ENCODE measurements around the gene MAN1C1.
A peak's percentile ranks its signal among the peaks of the same experiment; 100 is the strongest.
"Not testable (repeated sequence)": the region's sequence is repeated elsewhere in the genome, so short reads cannot be mapped to it uniquely, and the experiment has no call there.

Gene MAN1C1

GRCh38 chr1:25583519-25584370 lies 32.8 kb upstream of the MAN1C1 start:
- no peak for DNase-seq

- DNase-seq = no peak
Observed at GRCh38 chr1:25586181-25586588, 30.4 kb upstream of the MAN1C1 start.

- DNase-seq = no peak
Observed at GRCh38 chr1:25587290-25587689, 29.3 kb upstream of the MAN1C1 start.

GRCh38 chr1:25588224-25588623 lies 28.4 kb upstream of the MAN1C1 start:
- DNase-seq = not testable (repeated sequence)

GRCh38 chr1:25588786-25589185 lies 27.8 kb upstream of the MAN1C1 start:
- DNase-seq = not testable (repeated sequence)

GRCh38 chr1:25590096-25590824 lies 26.3 kb upstream of the MAN1C1 start:
- no peak for DNase-seq

- no peak for DNase-seq
Observed at GRCh38 chr1:25593861-25594260, 22.7 kb upstream of the MAN1C1 start.

GRCh38 chr1:25594971-25595370 lies 21.6 kb upstream of the MAN1C1 start:
- DNase-seq = no peak

- DNase-seq = not testable (repeated sequence)
Observed at GRCh38 chr1:25596641-25597040, 19.9 kb upstream of the MAN1C1 start.

- DNase-seq = no peak
Observed at GRCh38 chr1:25598879-25599278, 17.7 kb upstream of the MAN1C1 start.

- DNase-seq = no peak
Observed at GRCh38 chr1:25599969-25600610, 16.5 kb upstream of the MAN1C1 start.

- DNase-seq = not testable (repeated sequence)
Observed at GRCh38 chr1:25600971-25601699, 15.5 kb upstream of the MAN1C1 start.

GRCh38 chr1:25603779-25604538 lies 12.6 kb upstream of the MAN1C1 start:
- DNase-seq = not testable (repeated sequence)

- no peak for DNase-seq
Observed at GRCh38 chr1:25607123-25607522, 9.5 kb upstream of the MAN1C1 start.

- DNase-seq = peak; percentile 21 to 54
Observed at GRCh38 chr1:25608488-25609178, 8.0 kb upstream of the MAN1C1 start.

- DNase-seq = no peak
Observed at GRCh38 chr1:25609921-25610320, 6.7 kb upstream of the MAN1C1 start.

- no peak for DNase-seq
Observed at GRCh38 chr1:25610822-25611630, 5.6 kb upstream of the MAN1C1 start.

GRCh38 chr1:25611843-25612242 lies 4.7 kb upstream of the MAN1C1 start:
- DNase-seq = no peak

GRCh38 chr1:25612421-25612820 lies 4.2 kb upstream of the MAN1C1 start:
- DNase-seq = no peak

GRCh38 chr1:25613091-25613490 lies 3.5 kb upstream of the MAN1C1 start:
- no peak for DNase-seq

Measured in cerebellar nuclear complex (tissue), 1 donor.